SW 1271 (cell line): ENCODE results near the gene LITAF.

ENCODE experiments used
- DNase-seq, 2 experiments: peaks; one replicate each; lab custom pipeline; 2025; lab: John Stamatoyannopoulos, UW

LITAF gene

DNA sequence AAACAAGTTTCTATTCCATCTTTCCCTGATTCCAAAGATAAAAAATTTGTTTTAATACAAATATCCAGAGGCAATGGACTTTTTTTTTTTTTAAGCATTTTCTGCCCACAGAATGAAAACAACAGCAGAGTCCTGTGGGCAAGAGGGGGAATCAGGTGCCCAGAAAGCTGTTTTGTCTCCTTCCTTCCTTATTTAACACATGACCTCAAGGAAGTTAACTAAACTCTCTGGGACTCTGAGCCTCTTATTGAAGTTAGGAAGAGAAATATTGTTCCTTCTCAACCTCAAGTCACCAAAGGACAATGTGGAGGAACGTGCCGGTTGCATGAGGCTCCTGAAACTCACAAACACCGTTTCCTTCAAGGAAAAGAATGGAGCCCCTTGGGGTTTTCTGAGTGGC is 34.9 kb downstream of the LITAF start:
- DNase-seq = no peak

GRCh38 chr16:11550791-11551498 is 35.8 kb downstream of the LITAF start:
- DNase-seq = no peak

GRCh38 chr16:11547118-11547916 is 39.4 kb downstream of the LITAF start:
- no peak for DNase-seq

DNA sequence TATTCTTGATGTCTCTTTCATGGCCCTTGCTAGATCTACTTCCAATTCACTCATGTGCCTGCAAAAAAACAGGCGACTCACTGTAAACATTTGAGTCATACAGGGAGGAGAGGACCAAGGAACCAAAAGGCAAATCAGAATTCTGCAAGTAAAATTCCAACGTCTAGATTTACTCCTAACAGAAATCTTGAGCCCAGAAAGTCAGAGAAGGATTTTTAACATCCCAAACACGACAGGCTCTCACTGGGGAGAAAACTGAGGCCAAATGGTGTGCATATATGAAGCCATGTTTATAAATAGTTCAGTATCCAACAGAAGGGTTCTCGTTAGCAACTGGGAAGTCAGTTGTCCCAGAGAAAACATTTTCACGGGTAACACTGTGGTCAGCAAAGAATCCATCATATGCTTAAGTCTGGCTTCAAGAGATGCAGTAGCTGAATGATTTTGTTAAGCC is 40.1 kb downstream of the LITAF start:
- no peak for DNase-seq

GRCh38 chr16:11543661-11544393 is 42.9 kb downstream of the LITAF start:
- DNase-seq = no peak

- no peak for DNase-seq
These were observed 44.5 kb downstream of the LITAF start for GRCh38 chr16:11542069-11542744.

GRCh38 chr16:11539641-11540050 is 47.1 kb downstream of the LITAF start:
- no peak for DNase-seq

DNA sequence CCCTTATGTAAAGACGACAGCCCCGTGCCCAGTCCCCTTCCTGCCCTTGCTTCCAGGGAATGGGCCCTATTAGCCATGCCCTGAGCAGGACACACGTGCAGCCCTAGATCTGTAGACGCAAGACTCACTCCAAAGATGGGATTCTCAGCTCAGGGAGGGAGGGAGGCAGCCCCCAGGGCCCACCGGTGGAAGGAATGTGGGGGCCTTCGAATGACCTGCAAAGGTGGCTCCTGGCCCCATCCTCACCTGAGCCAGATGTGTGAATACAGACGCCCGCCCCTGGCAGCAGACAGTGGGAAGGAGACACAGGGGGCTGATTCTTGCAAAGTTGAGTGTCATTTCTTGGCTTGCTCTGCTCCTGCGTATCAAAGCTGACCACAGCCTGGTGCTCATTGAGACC is 47.8 kb downstream of the LITAF start:
- no peak for DNase-seq

DNA sequence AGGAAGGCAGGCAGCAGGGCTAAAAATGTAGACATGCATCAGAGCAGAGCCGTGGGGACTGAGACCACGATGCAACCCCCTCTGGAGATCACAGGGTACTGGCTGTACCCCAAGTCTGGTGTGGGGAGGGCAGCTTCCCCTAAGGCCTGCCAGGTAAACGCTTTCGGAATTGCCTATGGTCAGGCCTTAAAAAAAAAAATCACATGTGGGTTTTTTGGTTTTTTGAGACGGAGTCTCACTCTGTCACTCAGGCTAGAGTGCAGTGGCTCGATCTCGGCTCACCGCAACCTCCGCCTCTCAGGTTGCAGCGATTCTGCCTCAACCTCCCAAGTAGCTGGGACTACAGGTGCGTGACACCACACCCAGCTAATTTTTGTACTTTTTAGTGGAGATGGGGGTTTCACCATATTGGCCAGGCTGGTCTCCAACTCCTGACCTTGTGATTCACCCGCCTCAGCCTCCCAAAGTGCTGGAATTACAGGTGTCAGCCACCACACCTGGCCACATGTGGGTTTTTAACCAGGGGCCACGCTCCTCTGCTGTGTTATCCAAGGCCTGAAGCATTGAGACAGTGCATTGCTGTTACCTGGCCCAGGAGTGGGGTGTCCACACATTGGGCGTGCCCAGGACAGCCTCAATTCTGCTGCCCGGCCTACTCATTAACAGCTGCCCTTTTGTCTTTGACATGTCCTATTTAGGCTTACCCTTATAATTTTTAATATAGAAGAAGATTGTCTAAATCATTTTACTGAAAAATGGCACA is 50.4 kb downstream of the LITAF start:
- DNase-seq = no peak

DNA sequence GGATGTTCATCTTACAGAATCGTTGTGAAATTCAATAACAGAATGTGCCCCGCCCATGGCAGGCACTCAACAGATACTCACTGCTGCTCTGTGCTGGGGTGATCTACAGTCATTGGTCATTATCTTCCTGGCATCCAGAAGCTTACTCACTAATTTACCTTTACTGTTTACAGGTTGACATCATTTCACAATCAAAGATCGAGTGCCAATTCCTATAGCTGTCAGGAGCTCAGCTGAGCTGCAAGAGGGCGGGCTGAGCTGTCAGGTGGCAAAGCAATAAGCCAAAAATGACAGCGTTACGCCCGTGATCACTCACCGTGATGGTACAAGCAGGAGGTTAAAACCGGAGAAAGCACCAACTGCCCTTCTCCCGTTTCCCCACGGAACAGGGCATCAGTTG is 51.2 kb downstream of the LITAF start:
- DNase-seq = no peak

GRCh38 chr16:11534262-11534661 is 52.5 kb downstream of the LITAF start:
- DNase-seq = no peak

- no peak for DNase-seq
These were observed 53.1 kb downstream of the LITAF start for GRCh38 chr16:11533588-11533987.

- peak in 1 of 2 experiments; percentile 36 for DNase-seq
These were observed 56.4 kb downstream of the LITAF start for GRCh38 chr16:11530171-11530940.

GRCh38 chr16:11529285-11529684 is 57.4 kb downstream of the LITAF start:
- DNase-seq = no peak

DNA sequence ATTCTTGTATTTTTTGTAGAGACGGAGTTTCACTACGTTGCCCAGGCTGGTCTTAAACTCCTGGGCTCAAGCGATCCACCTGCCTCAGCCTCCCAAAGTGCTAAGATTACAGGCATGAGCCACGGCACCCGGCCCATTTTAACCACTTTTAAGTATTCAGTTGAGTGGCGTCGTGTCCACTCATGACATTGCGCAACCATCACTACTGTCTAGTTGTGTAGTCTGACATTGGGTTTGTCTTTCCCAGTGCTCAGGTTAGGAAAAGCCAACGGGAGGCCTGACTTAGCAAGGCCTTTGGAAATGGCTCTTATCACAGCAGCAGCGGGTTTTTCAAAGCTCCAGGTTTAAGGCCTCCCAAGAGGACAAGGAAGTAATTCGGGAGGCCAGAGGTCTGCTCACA is 58.7 kb downstream of the LITAF start:
- DNase-seq = no peak

DNA sequence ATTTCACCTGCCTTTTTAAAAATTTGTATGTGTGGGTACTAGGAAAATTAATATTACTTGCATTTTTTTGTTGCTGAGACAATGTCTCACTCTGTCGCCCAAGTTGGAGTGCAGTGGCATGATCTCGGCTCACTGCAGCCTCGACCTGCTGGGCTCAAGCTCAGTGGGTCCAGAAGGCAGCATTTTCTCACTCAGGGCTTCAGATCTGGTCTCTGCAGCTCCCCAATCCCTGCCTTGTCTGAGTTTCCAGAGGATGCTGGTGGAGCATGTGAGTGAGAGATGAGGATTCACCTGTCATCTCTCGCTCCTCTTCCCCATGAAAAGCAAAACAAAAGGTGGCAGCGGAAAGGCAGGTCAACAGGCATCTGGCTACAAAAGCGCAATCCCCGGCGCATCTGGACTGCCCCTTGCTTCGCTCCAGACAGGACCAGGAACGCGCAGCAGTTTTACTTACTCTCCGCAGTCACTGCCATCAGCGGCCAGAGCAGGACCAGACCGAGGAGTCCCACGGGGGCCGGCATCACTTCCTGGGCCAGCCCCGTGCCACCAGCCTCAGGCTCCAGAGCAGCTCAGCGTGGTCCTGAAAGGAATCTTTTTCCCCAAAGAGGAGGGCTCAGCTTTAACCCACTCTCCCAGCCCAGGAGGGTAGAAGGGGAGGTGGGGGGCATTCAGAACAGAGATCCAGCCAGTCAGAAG is 59.9 kb downstream of the LITAF start:
- DNase-seq = no peak

- DNase-seq = no peak
These were observed 62.5 kb downstream of the LITAF start for GRCh38 chr16:11524098-11524760.

DNA sequence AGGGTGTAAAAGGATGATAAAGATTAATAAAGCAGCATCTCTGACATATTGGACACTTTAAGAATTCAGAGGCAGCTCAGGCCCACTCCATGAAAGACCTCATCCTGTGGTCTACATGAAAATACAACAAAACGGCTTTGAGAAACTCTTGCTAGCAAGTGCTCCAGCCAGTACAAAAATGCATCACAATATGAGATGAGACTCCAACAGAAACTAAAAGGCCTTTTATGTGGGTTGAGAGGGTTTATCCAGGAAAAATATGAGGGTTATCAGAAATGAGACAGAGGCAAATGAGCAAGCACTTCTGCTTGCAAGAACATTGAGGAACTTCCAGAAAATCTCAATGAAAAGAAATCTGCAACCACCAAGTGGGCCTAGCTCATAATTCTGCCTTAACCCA is 65.7 kb downstream of the LITAF start:
- DNase-seq = no peak

- no peak for DNase-seq
These were observed 66.3 kb downstream of the LITAF start for GRCh38 chr16:11520442-11520841.
